Mesothelial cell of epicardium (in vitro differentiated cells): Measurements from ENCODE around the gene FTL. TPM values are rescaled to one million over a fixed set of nuclear protein-coding genes. Genes with fewer than 3 reads are reported as not detected.
A peak's percentile ranks its signal among the peaks of the same experiment; 100 is the strongest.

Experiments used
- DNase-seq, 2 experiments: peaks; one replicate each; pipeline ENCODE4 v3.0.0; 2021; ENCODE audit warnings: low spot score in 2 of 2; ENCODE audit not compliant: unreplicated experiment in 2 of 2
- H3K27ac Mint-ChIP-seq: 2 replicates; pipeline ENCODE4 v1.8.0; 2021; ENCODE audit warnings: mixed read lengths
- H3K27me3 Mint-ChIP-seq: 2 replicates; pipeline ENCODE4 v1.8.0; 2021; ENCODE audit warnings: low read depth, mixed read lengths
- H3K36me3 Mint-ChIP-seq: 2 replicates; pipeline ENCODE4 v1.8.0; 2021; ENCODE audit warnings: mixed read lengths
- H3K4me1 Mint-ChIP-seq: 2 replicates; pipeline ENCODE4 v1.8.0; 2021; ENCODE audit warnings: mixed read lengths
- H3K4me3 Mint-ChIP-seq: 2 replicates; pipeline ENCODE4 v1.8.0; 2021; ENCODE audit warnings: mild to moderate bottlenecking, moderate library complexity, mixed read lengths
- H3K9me3 Mint-ChIP-seq: 2 replicates; pipeline ENCODE4 v1.8.0; 2021; ENCODE audit warnings: mixed read lengths
- CTCF ChIP-seq: fragments of 200-600 bp; sonication (generic); IDR thresholded peaks from one replicate; pipeline ENCODE4 v1.5.0; 2021; ENCODE audit warnings: antibody characterized with exemption; ENCODE audit not compliant: unreplicated experiment
- total RNA-seq: library from RNA; stranded (reverse); gene quantifications from 3 replicates; pipeline ENCODE4 v1.2.1, GENCODE V29; 2021

The FTL gene
- total RNA-seq, 1 donor from 2014 or later = 1,064 TPM

- no peaks in the 10 kb centered on the region for H3K36me3 Mint-ChIP-seq
- no peaks in the 10 kb centered on the region for H3K27me3 Mint-ChIP-seq
- peaks cover 3% of the 10 kb centered on the region for H3K9me3 Mint-ChIP-seq
- no peak overlapping the region for H3K4me3 Mint-ChIP-seq
- H3K4me1 Mint-ChIP-seq = peaks cover 3% of the 10 kb centered on the region
- no peak for TF ChIP-seq CTCF
- DNase-seq = no peak
- no peak overlapping the region for H3K27ac Mint-ChIP-seq
These were observed 14.9 kb upstream of the FTL start for GRCh38 chr19:48950159-48950558.

- no peak for TF ChIP-seq CTCF
- Mint-ChIP-seq H3K4me3 (no peak overlapping the region), H3K27ac (no peak overlapping the region), H3K27me3 (no peaks in the 10 kb centered on the region), H3K9me3 (peaks cover 3% of the 10 kb centered on the region), H3K4me1 (peaks cover 11% of the 10 kb centered on the region), H3K36me3 (no peaks in the 10 kb centered on the region)
- no peak for DNase-seq
These were observed 14.1 kb upstream of the FTL start for GRCh38 chr19:48950830-48951519.

- peaks cover 13% of the 10 kb centered on the region for H3K4me1 Mint-ChIP-seq
- H3K9me3 Mint-ChIP-seq = peaks cover 2% of the 10 kb centered on the region
- DNase-seq = no peak
- TF ChIP-seq CTCF = no peak
- peaks cover 16% of the 10 kb centered on the region for H3K36me3 Mint-ChIP-seq
- H3K27ac Mint-ChIP-seq = no peak overlapping the region
- no peaks in the 10 kb centered on the region for H3K27me3 Mint-ChIP-seq
- no peak overlapping the region for H3K4me3 Mint-ChIP-seq
These were observed 12.0 kb upstream of the FTL start for GRCh38 chr19:48953141-48953540.

- peak overlapping the region; percentile 96 for H3K27ac Mint-ChIP-seq
- no peak for TF ChIP-seq CTCF
- H3K36me3 Mint-ChIP-seq = peaks cover 18% of the 10 kb centered on the region
- peak overlapping the region; percentile 84 for H3K4me3 Mint-ChIP-seq
- H3K9me3 Mint-ChIP-seq = no peaks in the 10 kb centered on the region
- H3K27me3 Mint-ChIP-seq = no peaks in the 10 kb centered on the region
- DNase-seq = no peak
- H3K4me1 Mint-ChIP-seq = peaks cover 13% of the 10 kb centered on the region
These were observed 11.0 kb upstream of the FTL start for GRCh38 chr19:48953990-48954594.

GRCh38 chr19:48954595-48955307 lies 10.4 kb upstream of the FTL start, which contains the start of gene BAX:
TSS of gene BAX (plus strand) at chr19:48954875. CDS start at chr19:48954929, 54 bp downstream.
- peak within 1 kb of the TSS; percentile 96 for H3K27ac Mint-ChIP-seq
- TF ChIP-seq CTCF = no peak
- H3K27me3 Mint-ChIP-seq = no peaks in the 10 kb centered on the region
- H3K4me1 Mint-ChIP-seq = peaks cover 13% of the 10 kb centered on the region
- peak within 1 kb of the TSS; percentile 84 for H3K4me3 Mint-ChIP-seq
- peak; percentile 95 to 96 for DNase-seq
- H3K36me3 Mint-ChIP-seq = peaks cover 18% of the 10 kb centered on the region
- H3K9me3 Mint-ChIP-seq = no peaks in the 10 kb centered on the region
